HepG2 (cell line): ENCODE results near the gene ATP5F1E. TPM values are rescaled to one million over a fixed set of nuclear protein-coding genes. Genes with fewer than 3 reads are reported as not detected.

Experiments
- ATAC-seq: fragments of 200-7000 bp; cut with Tn5 transposase; 3 replicates; pipeline ENCODE4 v1.9.1; 2020; ENCODE audit warnings: mild to moderate bottlenecking, moderate library complexity
- BruUV-seq: library from RNA; stranded (reverse); fragments of 400-500 nt; replicated peaks from 2 replicates; lab custom pipeline; 2021; lab: Mats Ljungman, UMichigan
- CTCF ChIA-PET: fragments of 300-600 bp; formaldehyde crosslinking; extraction: SDS; loops from one replicate; lab custom pipeline; 2021; ENCODE audit warnings: low total read pairs, inconsistent platforms, low intra/inter-chr PET ratio; lab: Yijun Ruan, JAX
- POLR2A ChIA-PET: fragments of 350-600 bp; sonication (Branson Sonifier 250); formaldehyde crosslinking; loops from one replicate; lab custom pipeline; 2020; ENCODE audit warnings: antibody characterized with exemption, inconsistent platforms; lab: Yijun Ruan, JAX
- DNase-seq: peaks from one replicate; pipeline ENCODE4 v3.0.0-alpha.2; 2015; ENCODE audit warnings: low spot score
- FAIRE-seq: peaks from 3 replicates; lab custom pipeline; 2011; peaks lifted over from hg19 to GRCh38; lab: Jason Lieb, UNC
- H2AFZ ChIP-seq: one replicate; pipeline ENCODE4 v1.6.1; 2011; ENCODE audit warnings: low read length, inconsistent platforms
- H3K27ac ChIP-seq: fragments of 300-600 bp; 3 replicates; pipeline ENCODE4 v1.8.0; 2011; ENCODE audit warnings: mixed run types, mild to moderate bottlenecking, mixed read lengths, low read length, inconsistent platforms; ENCODE audit not compliant: insufficient read depth; ENCODE audit errors: extremely low read length
- H3K27me3 ChIP-seq, 2 experiments: fragments of 200-600 bp in 1 of 2; 2 replicates in 1 of 2; 3 replicates in 1 of 2; pipeline versions ENCODE4 v1.6.0 to v1.8.0; 2011; ENCODE audit warnings: low read length in 2 of 2, mild to moderate bottlenecking in 2 of 2, moderate library complexity in 2 of 2, inconsistent platforms in 1 of 2; ENCODE audit not compliant: insufficient read depth in 2 of 2, control insufficient read depth in 1 of 2
- H3K36me3 ChIP-seq, 2 experiments: fragments of 200-600 bp in 1 of 2; replicated peaks in 1 of 2; 2 replicates in 1 of 2; 3 replicates in 1 of 2; pipeline versions ENCODE4 v1.5.1 to v1.8.0; 2011; ENCODE audit warnings: low read length in 2 of 2, inconsistent platforms in 1 of 2; ENCODE audit not compliant: insufficient read depth in 2 of 2, control insufficient read depth in 1 of 2
- H3K4me1 ChIP-seq: 2 replicates; pipeline ENCODE4 v1.5.1; 2012; ENCODE audit warnings: low read length, inconsistent platforms; ENCODE audit not compliant: insufficient read depth
- H3K4me2 ChIP-seq: 2 replicates; pipeline ENCODE4 v1.6.0; 2011; ENCODE audit warnings: low read depth, low read length, inconsistent platforms
- H3K4me3 ChIP-seq, 3 experiments: fragments of 200-600 bp in 1 of 3; sonication (generic), shearing (Covaris generic) in 1 of 3; replicated peaks in 1 of 3; 2 replicates each; pipeline ENCODE4 v1.5.1; 2011 to 2016; ENCODE audit warnings: low read length in 3 of 3, inconsistent platforms in 2 of 3, low read depth in 2 of 3, mild to moderate bottlenecking in 2 of 3, control low read depth in 1 of 3, mixed read lengths in 1 of 3; ENCODE audit not compliant: insufficient read depth in 1 of 3
- H3K79me2 ChIP-seq: one replicate; pipeline ENCODE4 v1.6.1; 2011; ENCODE audit warnings: low read length, inconsistent platforms; ENCODE audit not compliant: insufficient read depth
- H3K9ac ChIP-seq: 2 replicates; pipeline ENCODE4 v1.6.0; 2011; ENCODE audit warnings: mild to moderate bottlenecking, low read depth, low read length, inconsistent platforms; ENCODE audit not compliant: insufficient read depth
- H3K9me3 ChIP-seq: 2 replicates; pipeline ENCODE4 v1.5.1; 2012; ENCODE audit warnings: mild to moderate bottlenecking, low read length
- H4K20me1 ChIP-seq: 2 replicates; pipeline ENCODE4 v1.6.0; 2011; ENCODE audit warnings: inconsistent platforms, mild to moderate bottlenecking, low read length, moderate library complexity; ENCODE audit not compliant: insufficient read depth
- ATF7 ChIP-seq, 2 experiments: fragments of 450-650 bp in 1 of 2; sonication (generic) in 1 of 2; formaldehyde crosslinking in 1 of 2; IDR thresholded peaks; 2 replicates each; pipeline versions ENCODE4 v1.4.0 to v1.6.1; 2016 to 2020; ENCODE audit warnings: antibody characterized with exemption in 1 of 2, mild to moderate bottlenecking in 1 of 2, missing genetic modification reagents in 1 of 2
- CREB1 ChIP-seq, 2 experiments: fragments of 450-650 bp in 1 of 2; IDR thresholded peaks; 2 replicates each; pipeline ENCODE4 v1.6.1; 2016 to 2017; ENCODE audit warnings: control low read depth in 1 of 2, mild to moderate bottlenecking in 1 of 2, missing compliant biosample characterization in 1 of 2, missing genetic modification characterization in 1 of 2
- EZH2 ChIP-seq: conservative IDR thresholded peaks from 2 replicates; pipeline ENCODE4 v1.6.1; 2012; ENCODE audit warnings: mild to moderate bottlenecking, low read depth, low read length, moderate library complexity
- FOSL2 ChIP-seq: sonication (generic); formaldehyde crosslinking; IDR thresholded peaks from 2 replicates; pipeline ENCODE4 v1.4.0; 2020; ENCODE audit warnings: missing genetic modification reagents
- HDAC2 ChIP-seq: sonication (generic); formaldehyde crosslinking; IDR thresholded peaks from 2 replicates; pipeline ENCODE4 v1.4.0; 2020; ENCODE audit warnings: missing genetic modification reagents
- KDM5A ChIP-seq: fragments of 200-600 bp; sonication (generic); IDR thresholded peaks from 2 replicates; pipeline ENCODE4 v1.7.0; 2018; ENCODE audit warnings: antibody characterized with exemption, mild to moderate bottlenecking, low read length, borderline replicate concordance
- PAWR ChIP-seq: sonication (generic); formaldehyde crosslinking; IDR thresholded peaks from 2 replicates; pipeline ENCODE4 v1.4.0; 2020; ENCODE audit warnings: missing genetic modification reagents, mild to moderate bottlenecking, borderline replicate concordance
- SKI ChIP-seq: fragments of 450-650 bp; IDR thresholded peaks from one replicate; pipeline ENCODE4 v1.6.1; 2018; ENCODE audit warnings: mild to moderate bottlenecking; ENCODE audit not compliant: partially characterized antibody
- SYNCRIP ChIP-seq: fragments of 200-400 bp; formaldehyde crosslinking; IDR thresholded peaks from 2 replicates; pipeline ENCODE4 v1.6.1; 2018; ENCODE audit warnings: mild to moderate bottlenecking, low read depth, low read length; ENCODE audit not compliant: insufficient read depth
- TFAP4 ChIP-seq: sonication (generic); IDR thresholded peaks from 2 replicates; pipeline ENCODE4 v1.6.1; 2016; ENCODE audit warnings: low read depth, borderline replicate concordance
- ZBTB21 ChIP-seq: sonication (generic); formaldehyde crosslinking; IDR thresholded peaks from 2 replicates; pipeline ENCODE4 v1.4.0; 2020; ENCODE audit warnings: missing genetic modification reagents
- ZNF30 ChIP-seq: sonication (generic); formaldehyde crosslinking; IDR thresholded peaks from 2 replicates; pipeline ENCODE4 v1.5.0; 2020; ENCODE audit warnings: mild to moderate bottlenecking, missing genetic modification reagents
- WGBS: methylation state at CpG from one replicate; pipeline ENCODE4 v1.1.6; 2017; ENCODE audit warnings: low lambda C conversion rate; 5-methylcytosine and 5-hydroxymethylcytosine counted together
- in situ Hi-C: cut with HindIII; loops from 2 replicates; pipeline ENCODE4 v1.10.0; 2017; ENCODE audit warnings: low pct_unique_long_range_greater_than_20kb; ENCODE audit not compliant: extremely low pct_ligation_motif_present
- intact Hi-C: fragments of 100-400 bp; cut with micrococcal nuclease; formaldehyde crosslinking; loops from one replicate; pipeline ENCODE4 v1.10.0; 2022; ENCODE audit not compliant: unreplicated experiment
- polyA plus RNA-seq, 8 experiments: library from polyadenylated mRNA; depleted of rRNA in 3 of 8; stranded (reverse) in 7 of 8; unstranded in 1 of 8; fragments of >200 nt; fragmentation: Illumina TruSeq in 4 of 8; extraction: Trizol in 4 of 8; gene quantifications; 2 replicates each; pipeline versions ENCODE4 v1.2.1 to v1.2.3, GENCODE V29; 2011 to 2016; ENCODE audit warnings: low read depth in 4 of 8, missing spikeins in 1 of 8, mixed read lengths in 1 of 8; ENCODE audit not compliant: insufficient read depth in 1 of 8
- total RNA-seq, 5 experiments: library from RNA; depleted of rRNA; stranded (reverse); fragments of >200 nt; fragmentation: Illumina TruSeq; extraction: Trizol; gene quantifications; 2 replicates each; pipeline ENCODE4 v1.2.3, GENCODE V29; 2016; ENCODE audit warnings: low read depth in 1 of 5
- TF ChIP-seq, protein P1 (sequence below): sonication (generic); formaldehyde crosslinking; IDR thresholded peaks from 2 replicates; pipeline ENCODE4 v1.4.0; 2020; ENCODE audit warnings: mild to moderate bottlenecking, missing genetic modification reagents
- TF ChIP-seq, protein P2 (sequence below): sonication (generic); formaldehyde crosslinking; IDR thresholded peaks from 2 replicates; pipeline ENCODE4 v1.5.0; 2020; ENCODE audit warnings: missing genetic modification reagents, mild to moderate bottlenecking, borderline replicate concordance

The ATP5F1E gene
- total and polyA plus RNA-seq, 2 of the 13 experiments (the other 11 are each of a cell fraction or from before 2014, with no cell fraction given) = 121 to 134 TPM

DNA sequence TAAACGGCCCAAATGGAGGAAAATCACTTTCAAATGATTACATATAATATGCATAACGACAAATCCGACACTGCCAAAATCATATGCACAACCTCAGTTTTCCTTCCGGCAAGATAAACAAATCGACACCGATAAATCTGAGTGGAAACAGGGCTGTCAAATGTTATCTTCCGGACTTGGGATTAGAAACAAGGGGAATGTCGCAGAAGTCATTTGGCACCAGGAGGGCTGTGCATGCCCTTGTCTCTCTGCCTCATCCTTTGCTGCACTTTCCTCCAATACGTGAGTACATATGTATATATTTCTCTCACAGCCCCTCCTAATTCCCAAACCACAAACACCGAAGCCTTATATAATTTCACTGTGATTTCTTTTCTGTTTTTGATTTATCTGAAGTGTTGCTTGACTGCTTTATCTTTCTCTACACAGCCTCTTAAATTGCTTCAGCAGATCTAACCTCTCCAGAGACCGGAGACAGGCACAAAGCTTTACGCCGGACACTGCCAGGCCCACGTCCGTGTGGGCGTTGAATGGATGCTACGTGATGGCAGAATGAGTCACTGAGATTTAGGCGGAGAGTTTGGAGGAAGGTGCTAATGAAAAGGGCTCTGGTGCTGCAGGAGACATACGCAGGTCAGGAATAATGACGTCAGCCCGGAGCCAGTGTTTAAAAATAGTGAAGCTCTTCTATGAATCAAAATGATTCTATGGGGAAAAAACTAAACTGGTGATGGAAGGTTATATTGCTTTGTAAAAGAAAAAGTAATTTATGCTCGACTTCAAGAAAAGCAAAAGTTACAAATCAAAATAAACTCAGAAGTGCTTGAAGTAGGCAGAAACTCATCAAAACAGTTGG, 31.5 kb upstream of the ATP5F1E start:
- 33% methylated on average over 22 of the region's 22 CpGs for WGBS
- intact Hi-C loops = no loop called here
- no peaks in the 10 kb centered on the region for H3K9me3 ChIP-seq
- no peaks in the 10 kb centered on the region for H3K36me3 ChIP-seq
- no TSS peak for BruUV-seq
- ChIA-PET POLR2A (no interaction called here), CTCF (no interaction called here)
- DNase-seq (no peak), FAIRE-seq (no peak), ATAC-seq (no peak)
- H3K4me3 ChIP-seq = no peak overlapping the region
- H3K4me2 ChIP-seq = no peak overlapping the region
- TF ChIP-seq PAWR (CRISPR knock-in tag) (no peak), CREB1 (IDR thresholded peaks at IDR 0.05) (peak; percentile 92), CREB1 (CRISPR knock-in tag; IDR thresholded peaks at IDR 0.05) (no peak), SKI (no peak), ATF7 (IDR thresholded peaks at IDR 0.05) (peak; percentile 96), ATF7 (CRISPR knock-in tag; IDR thresholded peaks at IDR 0.05) (no peak), FOSL2 (CRISPR knock-in tag) (peak; percentile 34; the same call in 1 of the 2 replicates), EZH2 (0 out of 2 replicates have a peak, but pooled peaks have one; percentile 33), SYNCRIP (no peak)
- H4K20me1 ChIP-seq = no peaks in the 10 kb centered on the region
- H3K9ac ChIP-seq = no peak overlapping the region
- in situ Hi-C loops = no loop called here
- H3K27ac ChIP-seq = no peak overlapping the region
- H3K27me3 ChIP-seq = peaks cover 0 to 25% of the 10 kb centered on the region in 2 experiments; a peak in 2 of 5 replicates
- no peaks in the 10 kb centered on the region for H3K4me1 ChIP-seq
- H2AFZ ChIP-seq = no peak overlapping the region
- H3K79me2 ChIP-seq = no peaks in the 10 kb centered on the region

- POLR2A ChIA-PET = no interaction called here
- CTCF ChIA-PET = no interaction called here
- TF ChIP-seq, protein P1, sequence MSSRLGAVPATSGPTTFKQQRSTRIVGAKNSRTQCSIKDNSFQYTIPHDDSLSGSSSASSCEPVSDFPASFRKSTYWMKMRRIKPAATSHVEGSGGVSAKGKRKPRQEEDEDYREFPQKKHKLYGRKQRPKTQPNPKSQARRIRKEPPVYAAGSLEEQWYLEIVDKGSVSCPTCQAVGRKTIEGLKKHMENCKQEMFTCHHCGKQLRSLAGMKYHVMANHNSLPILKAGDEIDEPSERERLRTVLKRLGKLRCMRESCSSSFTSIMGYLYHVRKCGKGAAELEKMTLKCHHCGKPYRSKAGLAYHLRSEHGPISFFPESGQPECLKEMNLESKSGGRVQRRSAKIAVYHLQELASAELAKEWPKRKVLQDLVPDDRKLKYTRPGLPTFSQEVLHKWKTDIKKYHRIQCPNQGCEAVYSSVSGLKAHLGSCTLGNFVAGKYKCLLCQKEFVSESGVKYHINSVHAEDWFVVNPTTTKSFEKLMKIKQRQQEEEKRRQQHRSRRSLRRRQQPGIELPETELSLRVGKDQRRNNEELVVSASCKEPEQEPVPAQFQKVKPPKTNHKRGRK (CRISPR knock-in tag) = no peak
- TF ChIP-seq KDM5A (no peak), ZBTB21 (no peak), ZNF30 (CRISPR knock-in tag) (no peak), TFAP4 (no peak), HDAC2 (CRISPR knock-in tag) (no peak)
- TF ChIP-seq, protein P2, sequence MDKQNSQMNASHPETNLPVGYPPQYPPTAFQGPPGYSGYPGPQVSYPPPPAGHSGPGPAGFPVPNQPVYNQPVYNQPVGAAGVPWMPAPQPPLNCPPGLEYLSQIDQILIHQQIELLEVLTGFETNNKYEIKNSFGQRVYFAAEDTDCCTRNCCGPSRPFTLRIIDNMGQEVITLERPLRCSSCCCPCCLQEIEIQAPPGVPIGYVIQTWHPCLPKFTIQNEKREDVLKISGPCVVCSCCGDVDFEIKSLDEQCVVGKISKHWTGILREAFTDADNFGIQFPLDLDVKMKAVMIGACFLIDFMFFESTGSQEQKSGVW = no peak
These were observed 29.9 kb upstream of the ATP5F1E start for GRCh38 chr20:59062081-59062480.

More at GRCh38 chr20:59062081-59062480, 29.9 kb upstream of the ATP5F1E start:
- intact Hi-C loops (no loop called here), in situ Hi-C loops (no loop called here)
- H3K4me2 ChIP-seq = no peak overlapping the region
- BruUV-seq = no TSS peak
- no peak overlapping the region for H2AFZ ChIP-seq
- no peak for DNase-seq
- WGBS = 14% methylated on average over 4 of the region's 4 CpGs
- H3K4me1 ChIP-seq = no peaks in the 10 kb centered on the region
- no peaks in the 10 kb centered on the region for H3K36me3 ChIP-seq
- ATAC-seq = no peak; the same call in 1 of the 3 replicates
- H3K9me3 ChIP-seq = no peaks in the 10 kb centered on the region
- no peak overlapping the region for H3K27ac ChIP-seq
- H3K79me2 ChIP-seq = no peaks in the 10 kb centered on the region
- no peaks in the 10 kb centered on the region for H4K20me1 ChIP-seq
- no peak overlapping the region for H3K4me3 ChIP-seq
- H3K9ac ChIP-seq = no peak overlapping the region
- no peak for FAIRE-seq
- H3K27me3 ChIP-seq = peaks cover 0 to 17% of the 10 kb centered on the region in 2 experiments; a peak in 2 of 5 replicates
